Limb (tissue), 2 donors: Measurements from ENCODE around the gene HECTD1.
"Not testable (repeated sequence)": the region's sequence is repeated elsewhere in the genome, so short reads cannot be mapped to it uniquely, and the experiment has no call there.

Experiments
- DNase-seq, 2 donors: peaks; one replicate each; pipeline ENCODE4 v3.0.0-alpha.2; 2016; ENCODE audit errors: extremely low spot score in 2 of 2

Gene HECTD1

DNA sequence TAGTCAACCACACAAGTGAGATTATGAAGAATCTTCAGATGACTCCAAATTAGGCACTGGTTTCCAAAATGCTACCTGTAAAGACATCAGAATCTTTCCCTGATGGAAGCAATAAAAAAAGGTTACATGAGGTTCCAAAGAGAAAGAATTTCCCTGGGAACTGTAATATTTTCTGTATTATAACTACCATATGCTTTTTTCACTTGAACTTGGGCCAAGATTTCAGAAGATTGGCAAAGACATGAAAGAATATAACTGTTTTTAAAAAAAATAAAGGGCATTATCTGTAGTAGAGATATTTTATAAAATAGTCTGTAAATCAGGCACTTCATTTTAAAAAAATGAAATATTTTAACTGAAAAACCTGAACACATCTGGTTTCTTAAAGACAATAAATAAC lies 12.9 kb downstream of the HECTD1 start:
- no peak for DNase-seq

DNA sequence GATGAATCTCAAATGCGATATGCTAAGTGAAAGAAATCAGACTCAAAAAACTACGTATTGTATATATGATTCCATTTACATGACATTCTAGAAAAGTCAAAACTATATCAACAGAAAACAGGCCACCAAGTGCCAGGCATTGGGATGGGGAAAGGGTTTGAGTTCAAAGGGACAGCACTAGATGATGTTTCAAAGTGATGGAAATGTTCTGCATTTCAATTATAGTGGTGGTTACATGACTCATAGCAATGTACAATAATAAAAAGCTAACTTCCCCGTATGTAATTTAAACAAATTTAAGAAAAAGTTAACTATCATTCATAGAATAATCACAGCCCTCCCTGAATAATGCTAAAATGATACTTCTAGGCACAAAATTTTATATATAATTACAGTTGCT lies 13.5 kb downstream of the HECTD1 start:
- no peak for DNase-seq

DNA sequence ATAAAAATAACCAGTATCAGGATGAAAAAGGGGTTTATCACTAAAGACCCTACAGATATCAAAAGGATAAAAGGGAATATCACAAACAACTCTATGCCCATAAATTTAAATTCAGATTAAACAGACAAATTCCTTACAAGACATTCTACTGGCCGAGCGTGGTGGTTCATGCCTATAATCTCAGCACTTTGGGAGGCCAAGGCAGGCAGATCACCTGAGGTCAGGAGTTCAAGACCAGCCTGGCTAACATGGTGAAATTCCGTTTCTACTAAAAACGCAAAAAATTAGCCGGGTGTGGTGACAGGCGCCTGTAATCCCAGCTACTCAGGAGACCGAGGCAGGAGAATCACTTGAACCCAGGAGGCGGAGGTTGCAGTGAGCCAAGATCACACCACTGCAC lies 15.0 kb downstream of the HECTD1 start:
- DNase-seq: not testable (repeated sequence)

DNA sequence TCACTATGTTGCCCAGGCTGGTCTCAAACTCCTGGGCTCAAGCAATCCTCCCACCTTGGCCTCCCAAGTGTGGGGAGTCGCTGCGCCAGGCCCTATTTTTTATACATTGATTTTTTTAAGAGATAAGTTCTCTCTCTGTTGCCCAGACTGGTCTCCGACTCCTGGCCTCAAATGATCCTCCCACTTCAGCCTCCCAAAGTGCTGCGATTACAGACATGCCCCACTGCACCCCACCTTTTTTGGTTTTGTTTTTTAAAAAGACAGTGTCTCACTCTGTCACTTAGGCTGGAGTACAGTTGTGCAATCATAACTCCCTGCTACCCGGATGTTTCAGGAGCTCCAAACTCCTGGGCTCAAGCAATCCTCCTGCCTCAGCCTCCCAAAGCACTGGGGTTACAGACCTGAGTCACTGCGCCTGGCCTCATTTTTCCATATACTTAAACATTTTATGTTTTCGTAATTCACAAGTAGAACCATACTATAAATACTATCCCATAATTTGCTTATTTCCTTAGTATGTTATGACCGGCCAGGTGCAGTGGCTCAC lies 16.8 kb downstream of the HECTD1 start:
- no peak for DNase-seq

DNA sequence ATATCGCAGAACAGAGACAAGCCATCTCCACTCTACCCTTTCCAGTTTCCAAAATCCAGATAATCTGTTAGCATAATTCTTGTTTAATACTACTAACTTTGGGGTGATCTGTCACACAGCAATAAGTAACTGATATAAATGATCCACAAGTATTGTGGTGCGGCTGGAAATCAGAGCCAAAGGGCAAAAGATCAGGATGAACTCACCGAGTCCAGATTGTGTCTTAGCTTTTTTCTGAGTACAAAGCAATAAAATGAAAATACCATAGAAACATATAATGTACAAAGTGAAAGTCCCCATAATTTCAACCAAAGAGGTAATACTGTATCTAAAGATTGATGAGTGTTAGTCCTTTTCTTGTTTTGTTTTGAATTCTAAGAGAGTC lies 17.4 kb downstream of the HECTD1 start:
- no peak for DNase-seq

DNA sequence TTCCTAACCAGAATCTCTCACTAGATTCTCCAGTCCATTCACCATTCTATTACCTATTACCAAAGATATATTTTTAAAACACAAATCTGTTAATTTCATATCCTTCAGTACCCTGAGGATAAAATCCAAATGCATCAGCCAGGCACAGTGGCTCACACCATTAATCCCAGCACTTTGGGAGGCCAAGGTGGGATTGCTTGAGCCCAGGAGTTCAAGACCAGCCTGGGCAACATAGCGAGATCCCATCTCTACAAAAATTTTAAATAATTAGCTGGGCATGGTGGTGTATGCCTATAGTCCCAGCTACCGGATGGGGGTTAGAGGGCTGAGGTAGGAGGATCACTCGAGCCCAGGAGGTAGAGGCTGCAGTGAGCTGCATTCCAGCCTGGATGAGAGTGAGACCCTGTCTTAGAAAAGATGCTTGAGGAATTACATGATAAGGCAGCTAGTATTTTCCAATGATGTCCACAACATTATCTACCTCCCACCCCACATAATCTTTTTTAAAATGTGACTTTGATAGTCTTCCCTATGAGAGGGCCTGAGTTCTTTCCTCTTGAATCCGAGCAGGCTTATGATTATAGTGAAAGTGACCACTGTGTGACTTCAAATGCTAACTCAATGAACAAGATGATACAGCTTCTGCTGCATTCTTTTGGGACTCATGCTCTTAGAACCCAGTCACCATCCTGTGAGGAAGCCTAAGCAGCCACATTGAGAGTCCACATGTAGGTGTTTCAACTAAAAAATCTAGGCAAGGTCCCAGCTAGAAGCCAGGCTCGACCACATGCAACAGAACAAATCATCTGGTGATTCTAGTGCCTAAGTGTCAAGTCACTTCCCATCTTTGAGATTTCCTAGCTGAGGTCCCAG lies 18.0 kb downstream of the HECTD1 start:
- no peak for DNase-seq

DNA sequence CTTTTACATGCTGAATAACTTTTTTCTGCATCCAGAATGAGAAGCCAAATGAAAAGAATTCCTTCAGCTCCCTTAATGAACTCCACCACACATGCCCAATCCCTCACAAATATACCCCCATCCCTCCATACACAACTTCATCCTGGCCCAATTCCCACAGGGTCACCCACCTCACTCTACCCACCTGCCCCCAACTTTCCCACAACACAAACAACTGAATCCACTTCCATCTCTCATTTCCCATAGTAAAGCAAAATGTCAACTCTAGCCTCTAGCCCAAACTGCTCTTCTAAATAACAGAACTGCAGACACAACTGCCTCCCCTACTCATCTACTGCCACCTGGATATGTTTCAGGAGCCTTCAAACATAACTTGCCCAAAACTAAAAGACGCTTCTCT lies 18.8 kb downstream of the HECTD1 start:
- DNase-seq: no peak

DNA sequence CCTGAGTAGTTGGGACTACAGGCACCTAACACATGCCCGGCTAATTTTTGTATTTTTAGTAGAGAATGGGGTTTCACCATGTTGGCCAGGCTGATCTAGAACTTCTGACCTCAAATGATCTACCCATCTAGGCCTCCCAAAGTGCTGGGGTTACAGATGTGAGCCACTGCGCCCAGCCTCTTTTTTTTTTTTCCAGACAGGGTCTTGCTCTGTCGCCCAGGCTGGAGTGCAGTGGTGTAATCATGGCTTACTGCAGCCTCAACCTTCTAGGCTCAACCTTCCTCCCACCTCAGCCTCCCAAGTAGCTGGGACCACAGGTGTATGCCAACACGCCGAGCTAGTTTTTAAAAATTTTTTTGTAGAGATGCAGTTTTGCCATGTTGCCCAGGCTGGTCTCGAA lies 25.6 kb downstream of the HECTD1 start:
- not testable (repeated sequence) for DNase-seq

DNA sequence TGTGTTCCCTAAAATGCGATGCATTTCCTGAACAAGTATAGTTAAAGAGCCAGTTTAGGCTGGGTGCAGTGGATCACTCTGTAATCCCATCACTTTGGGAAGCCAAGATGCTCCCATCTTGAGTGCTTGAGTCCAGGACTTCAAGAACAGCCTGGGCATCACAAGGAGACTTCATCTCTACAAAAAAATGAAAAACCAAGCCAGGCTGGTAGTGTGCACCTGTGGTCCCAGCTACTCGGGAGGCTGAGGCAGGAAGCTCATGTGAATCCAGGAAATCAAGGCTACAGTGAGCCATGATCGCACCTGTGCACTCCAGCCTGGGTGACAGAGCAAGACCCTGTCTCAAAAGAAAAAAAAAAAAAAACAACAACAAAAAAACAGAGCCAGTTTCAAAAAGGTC lies 26.3 kb downstream of the HECTD1 start:
- no peak for DNase-seq

DNA sequence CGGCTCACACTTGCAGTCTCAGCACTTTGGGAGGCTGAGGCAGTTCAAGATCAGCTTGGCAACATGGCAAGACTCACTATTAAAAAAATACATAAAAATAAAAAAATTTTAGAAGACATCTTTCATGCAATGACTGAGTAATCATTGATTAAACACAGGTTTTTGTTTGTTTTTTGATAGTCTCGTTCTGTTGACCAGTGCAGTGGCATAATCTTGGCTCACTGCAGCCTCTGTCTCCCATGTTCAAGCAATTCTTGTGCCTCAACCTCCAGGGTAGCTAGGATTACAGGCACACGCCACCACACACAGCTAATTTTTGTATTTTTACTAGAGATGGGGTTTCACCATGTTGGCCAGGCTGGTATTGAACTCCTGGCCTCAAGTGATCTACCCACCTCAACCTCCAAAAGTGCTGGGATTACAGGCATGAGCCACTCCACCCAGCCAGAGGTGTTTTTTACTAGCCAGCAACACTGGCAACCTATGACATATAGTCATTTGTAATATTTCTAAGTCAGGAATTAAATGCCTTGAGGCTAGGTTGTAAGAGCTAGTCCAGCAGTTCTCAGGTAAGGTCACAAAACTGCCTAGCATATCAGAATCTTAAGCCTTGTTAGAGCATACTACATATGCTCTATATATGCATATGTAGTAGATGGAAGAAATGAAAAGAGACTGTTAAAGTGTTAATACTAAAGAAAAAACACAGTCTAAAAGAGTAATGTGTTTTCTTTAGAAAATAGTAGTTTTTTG lies 27.1 kb downstream of the HECTD1 start:
- DNase-seq: no peak

DNA sequence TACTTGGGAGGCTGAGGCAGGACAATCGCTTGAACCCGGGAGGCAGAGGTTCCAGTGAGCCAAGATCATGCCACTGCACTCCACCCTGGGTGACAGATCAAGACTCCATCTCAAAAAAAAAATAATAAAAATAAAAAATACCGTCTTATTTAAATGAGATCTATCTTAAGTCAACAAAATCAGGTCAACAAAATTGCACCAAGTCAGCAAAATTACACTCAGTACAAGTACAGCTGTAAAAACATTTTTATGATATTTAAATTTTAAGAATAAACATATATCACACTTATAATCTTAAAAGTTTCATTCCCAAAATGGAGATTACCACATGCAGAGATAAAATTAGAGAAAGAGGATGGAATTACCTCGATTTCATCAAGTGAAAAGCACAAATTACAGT lies 33.2 kb downstream of the HECTD1 start:
- DNase-seq: no peak

DNA sequence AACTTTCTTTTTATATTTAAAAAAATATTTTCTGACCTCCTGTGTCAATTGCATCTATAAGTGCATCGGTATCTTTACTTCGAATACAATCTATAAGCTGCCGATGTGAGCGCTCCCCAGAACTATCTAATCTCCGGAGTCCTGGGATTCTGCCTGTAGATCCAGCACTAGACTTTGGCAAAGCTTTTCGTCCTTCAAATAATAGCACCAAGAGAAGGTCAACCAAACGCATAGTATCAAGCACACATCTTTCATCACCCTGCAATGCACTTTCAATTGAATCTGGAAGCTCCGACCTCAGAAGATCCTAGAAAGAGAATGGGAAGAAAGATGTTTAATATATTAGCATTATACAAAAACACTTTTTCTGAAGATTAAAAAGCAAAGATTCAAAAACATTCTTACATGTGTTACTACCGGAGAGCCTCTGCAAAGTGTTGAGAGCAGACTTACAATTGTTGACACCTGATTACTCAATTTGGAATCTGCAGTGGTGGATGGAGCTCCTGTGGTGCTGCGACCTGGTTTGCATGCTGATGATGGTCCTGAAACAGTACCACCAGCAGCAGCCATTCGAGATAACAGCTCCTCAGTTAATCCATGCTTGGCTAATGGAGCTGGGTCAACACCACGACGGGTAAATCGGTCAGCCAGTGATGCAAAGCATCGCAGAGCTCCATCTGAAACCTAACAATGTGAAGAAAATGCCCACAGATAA lies 34.3 kb downstream of the HECTD1 start:
- no peak for DNase-seq

DNA sequence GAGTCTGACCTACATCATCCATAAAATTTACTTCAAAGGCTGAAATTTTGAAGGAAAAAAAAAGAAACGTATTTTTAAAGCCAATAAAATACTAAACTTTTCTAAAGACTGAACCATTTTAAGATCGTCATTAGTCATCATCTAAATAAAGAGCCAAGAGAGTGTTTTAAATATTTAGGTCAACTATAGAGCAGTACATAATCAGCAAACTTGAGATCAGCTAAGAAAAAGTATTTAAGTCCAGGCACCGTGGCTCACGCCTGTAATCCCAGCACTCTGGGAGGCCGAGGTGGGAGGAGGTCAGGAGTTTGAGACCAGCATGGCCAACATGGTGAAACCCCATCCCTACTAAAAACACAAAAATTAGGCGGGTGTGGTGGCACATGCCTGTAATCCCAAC lies 35.5 kb downstream of the HECTD1 start:
- DNase-seq: no peak

DNA sequence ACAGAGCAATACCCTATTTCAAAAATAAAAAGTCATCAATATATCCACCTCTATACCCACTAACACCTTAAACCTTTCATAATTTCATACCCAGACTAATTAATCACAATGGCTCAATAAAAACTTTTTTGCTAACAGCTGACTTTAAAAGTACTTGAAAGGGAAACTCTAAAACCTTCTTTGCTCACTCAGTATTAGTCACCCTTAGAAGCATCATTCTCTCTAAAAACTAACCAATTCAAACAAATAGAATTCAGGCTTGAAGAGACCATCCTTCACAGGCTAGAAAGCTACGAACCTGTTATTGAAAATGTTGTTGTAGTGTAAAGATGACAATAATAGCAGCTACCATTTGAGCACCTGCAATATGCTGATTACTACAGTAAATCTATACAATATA lies 37.2 kb downstream of the HECTD1 start:
- DNase-seq: no peak

DNA sequence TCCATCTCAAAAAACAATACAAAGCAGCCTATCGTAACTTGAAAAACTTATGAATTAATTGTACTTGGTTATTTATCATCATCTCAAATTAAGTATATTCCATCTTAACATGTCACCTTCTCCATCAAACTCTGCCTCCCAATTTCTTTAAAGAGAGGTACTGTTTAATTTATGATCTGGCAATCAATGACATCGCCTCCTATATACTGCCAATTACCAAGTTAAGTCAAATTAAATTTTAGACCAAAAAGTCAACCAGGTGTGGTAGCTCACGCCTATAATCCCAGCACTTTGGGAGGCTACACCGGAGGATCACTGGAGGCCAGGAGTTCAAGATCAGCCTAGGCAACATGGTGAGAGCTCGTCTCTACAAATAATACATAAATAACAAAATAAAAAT lies 37.7 kb downstream of the HECTD1 start:
- no peak for DNase-seq

DNA sequence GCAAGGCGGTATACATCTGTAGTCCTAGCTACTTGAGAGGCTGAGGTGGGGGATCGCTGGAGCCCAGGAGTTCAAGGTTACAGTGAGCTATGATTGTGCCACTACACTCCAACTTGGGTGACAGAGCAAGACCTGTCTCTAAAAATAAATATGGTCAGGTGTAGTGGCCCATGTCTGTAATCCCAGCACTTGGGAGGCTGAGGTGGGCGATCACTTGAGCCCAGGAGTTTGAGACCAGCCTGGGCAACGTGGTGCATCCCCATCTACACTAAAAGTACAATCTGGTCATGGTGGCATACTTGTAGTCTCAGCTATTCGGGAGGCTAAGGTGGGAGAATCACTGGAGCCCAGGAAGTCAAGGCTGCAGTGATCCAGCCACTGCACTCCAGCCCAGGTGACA lies 40.6 kb downstream of the HECTD1 start:
- no peak for DNase-seq

DNA sequence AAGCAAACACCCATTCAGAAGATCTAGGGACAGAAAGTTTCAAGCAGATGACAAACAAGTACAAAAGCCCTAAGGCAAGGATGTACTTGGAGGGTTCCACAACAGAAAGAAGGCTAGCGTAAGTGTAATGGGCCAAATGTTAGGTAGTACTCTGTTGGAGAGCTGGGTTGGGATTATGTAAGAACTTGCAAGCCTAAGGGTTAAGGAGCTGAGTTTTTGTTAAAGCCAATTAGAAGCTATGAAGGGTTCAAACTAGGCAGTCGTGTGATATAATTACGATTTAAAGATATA lies 41.4 kb downstream of the HECTD1 start:
- no peak for DNase-seq

DNA sequence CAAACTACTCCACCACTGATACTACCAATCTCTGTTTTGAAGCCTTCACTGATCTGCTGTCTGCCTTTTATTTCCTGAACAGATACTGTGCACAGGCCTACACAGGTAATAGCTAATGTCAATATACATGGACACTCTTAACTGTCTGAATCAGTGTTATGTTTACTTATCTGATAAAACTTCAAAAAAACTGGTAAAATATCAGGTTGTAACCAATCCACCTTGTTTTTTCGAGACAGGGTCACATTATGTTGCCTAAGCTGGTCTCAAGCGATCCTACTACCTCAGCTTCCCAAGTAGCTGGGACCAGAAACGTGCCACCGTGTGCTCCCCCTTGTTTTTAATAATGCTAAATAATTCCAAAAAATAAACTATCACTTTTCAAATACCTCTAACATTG lies 43.5 kb downstream of the HECTD1 start:
- DNase-seq: no peak

DNA sequence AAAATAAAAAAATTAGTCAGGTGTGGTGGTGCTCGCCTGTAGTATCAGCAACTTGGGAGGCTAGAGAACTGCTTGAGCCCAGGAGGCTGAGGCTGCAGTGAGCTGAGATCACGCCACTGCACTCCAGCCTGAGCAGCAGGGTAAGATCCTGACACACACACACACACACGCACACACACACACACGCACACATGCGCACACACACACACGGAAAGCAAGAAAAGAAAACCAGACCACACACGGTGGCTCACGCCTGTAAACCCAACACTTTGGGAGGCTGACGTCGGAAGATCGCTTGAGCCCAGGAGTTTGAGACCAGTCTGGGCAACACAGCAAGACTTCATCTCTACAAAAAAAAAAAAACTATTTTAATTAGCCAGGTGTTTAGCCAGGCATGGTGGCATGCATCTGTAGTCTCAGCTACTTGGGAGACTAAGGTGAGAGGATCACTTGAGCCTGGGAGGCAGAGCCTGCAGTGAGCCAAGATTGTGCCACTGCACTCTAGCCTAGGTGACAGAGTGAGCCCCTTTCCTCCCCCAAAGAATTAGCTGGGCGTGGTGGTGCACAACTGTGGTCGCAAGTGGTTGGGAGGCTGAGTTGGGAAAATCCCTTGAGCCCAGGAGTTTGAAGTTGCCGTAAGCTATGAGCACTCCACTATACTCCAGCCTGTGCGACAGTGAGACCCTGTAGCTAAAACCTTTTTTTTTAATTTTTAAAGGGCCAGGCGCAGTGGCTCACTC lies 44.5 kb downstream of the HECTD1 start:
- DNase-seq: no peak

DNA sequence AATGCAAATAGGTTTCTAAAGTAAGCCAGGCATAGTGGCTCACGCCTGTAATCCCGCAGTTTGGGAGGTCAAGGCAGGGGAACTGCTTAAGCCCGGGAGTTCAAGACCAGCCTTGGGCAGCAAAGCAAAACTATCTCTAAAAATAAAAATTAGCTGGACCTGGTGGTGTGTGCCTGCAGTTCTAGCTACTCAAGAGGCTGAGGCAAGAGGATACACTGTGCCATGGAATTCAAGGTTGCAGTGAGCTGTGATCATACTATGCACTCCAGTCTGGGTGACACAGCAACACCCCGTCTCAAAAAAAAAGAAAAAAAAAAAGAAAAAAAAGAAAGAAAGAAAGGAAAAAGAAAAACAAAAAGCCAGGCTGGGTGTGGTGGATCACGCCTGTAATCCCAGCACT lies 46.3 kb downstream of the HECTD1 start:
- no peak for DNase-seq

DNA sequence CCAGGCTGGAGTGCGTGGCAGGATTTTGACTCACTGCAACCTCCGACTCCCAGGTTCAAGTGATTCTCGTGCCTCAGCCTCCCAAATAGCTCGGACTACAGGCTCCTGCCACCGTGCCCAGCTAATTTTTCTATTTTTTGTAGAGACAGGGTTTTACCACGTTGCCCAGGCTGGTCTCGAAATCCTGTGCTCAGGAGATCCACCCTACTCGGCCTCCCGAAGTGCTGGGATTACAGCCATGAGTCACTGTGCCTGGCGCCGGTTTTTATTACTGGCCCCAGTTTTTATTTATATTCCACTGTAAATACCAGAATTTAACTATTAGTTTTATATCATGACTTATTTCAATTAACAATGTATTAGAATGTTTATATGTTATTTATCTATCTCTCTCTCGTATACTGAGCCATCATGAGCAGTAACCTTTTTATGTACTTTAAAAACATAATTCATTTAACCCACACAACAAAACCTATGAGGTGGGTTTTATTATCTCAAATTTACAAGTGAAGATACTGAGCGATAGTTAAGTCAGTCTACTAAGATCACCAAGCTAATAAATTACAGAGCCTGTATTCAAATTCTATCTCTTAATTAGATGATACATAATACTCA lies 47.8 kb downstream of the HECTD1 start:
- DNase-seq: no peak
